ENCODE results near the gene ISOC1. TPM values are rescaled to one million over a fixed set of nuclear protein-coding genes. Genes with fewer than 3 reads are reported as not detected.

Gene ISOC1
- total and polyA plus RNA-seq, 10 of the 15 experiments (the other 5 are each of a cell fraction or from before 2014, with no cell fraction given), result 12.6 to 61.8 (median 29.9) TPM

DNA sequence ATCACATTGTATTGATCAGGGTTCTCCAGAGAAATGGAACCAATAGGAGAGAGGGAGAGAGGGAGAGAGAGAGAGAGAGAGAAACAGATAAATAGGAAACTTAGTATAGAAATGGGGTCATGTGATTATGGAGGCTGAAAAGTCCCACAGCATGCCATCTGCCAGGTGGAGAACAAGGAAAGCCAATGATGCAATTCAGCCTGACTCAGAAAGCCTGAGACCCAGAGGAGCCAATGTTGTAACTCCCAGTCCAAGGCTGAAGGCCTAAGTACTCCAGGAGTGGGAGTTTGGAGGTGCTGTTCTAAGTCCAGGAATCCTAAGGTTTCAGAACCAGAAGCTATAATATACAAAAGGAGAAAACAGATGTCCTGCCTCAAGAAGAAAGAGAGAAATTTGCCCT lies 48.4 kb upstream of the ISOC1 start (continued):
- TF ChIP-seq RUNX3 (IDR thresholded peaks at IDR 0.05; ENCODE audit: low read length), result no peak

DNA sequence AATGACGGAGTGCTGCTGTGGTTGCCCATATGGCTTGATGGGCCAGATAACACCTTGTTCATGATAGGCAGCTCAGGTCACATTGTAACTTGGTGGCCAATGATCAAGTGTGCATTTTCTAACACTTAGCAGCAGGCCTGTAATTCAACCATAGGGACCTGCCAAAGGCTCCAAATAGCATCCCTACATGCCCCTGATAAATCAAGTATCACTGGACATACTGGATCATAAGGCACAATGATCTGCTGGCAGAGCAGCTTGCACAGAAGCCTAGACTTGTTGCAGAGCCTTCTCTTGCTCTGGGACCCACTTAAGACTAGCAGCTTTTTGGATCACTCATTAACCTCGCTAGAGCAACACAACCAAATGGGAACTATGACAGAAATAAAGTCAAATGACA lies 46.0 kb upstream of the ISOC1 start:
- POLR2A ChIA-PET, result no interaction called here
- no peak overlapping the region for H3K27ac ChIP-seq (ENCODE audit: control insufficient read depth, insufficient read depth)
- SMC1A ChIA-PET (ENCODE audit: uncharacterized antibody, unreplicated experiment), result no interaction called here
- no peak overlapping the region for H3K4me3 ChIP-seq
- RAD21 ChIA-PET (ENCODE audit: unreplicated experiment), result no interaction called here
- no peak overlapping the region for H2AFZ ChIP-seq (ENCODE audit: control insufficient read depth, low read depth, low read length)
- no peak overlapping the region for H3K4me2 ChIP-seq (ENCODE audit: control insufficient read depth, insufficient read depth)
- BruUV-seq (replicated peaks), result no TSS peak
- TF ChIP-seq ZNF207 (IDR thresholded peaks at IDR 0.05; ENCODE audit: borderline replicate concordance), result no peak
- TF ChIP-seq ZZZ3 (IDR thresholded peaks at IDR 0.05; ENCODE audit: control insufficient read depth, insufficient read length, low read depth), result no peak
- TF ChIP-seq CBFB (IDR thresholded peaks at IDR 0.05; ENCODE audit: low read depth), result no peak
- TF ChIP-seq CREM (IDR thresholded peaks at IDR 0.05; ENCODE audit: low read depth), result no peak
- TF ChIP-seq, protein P1, sequence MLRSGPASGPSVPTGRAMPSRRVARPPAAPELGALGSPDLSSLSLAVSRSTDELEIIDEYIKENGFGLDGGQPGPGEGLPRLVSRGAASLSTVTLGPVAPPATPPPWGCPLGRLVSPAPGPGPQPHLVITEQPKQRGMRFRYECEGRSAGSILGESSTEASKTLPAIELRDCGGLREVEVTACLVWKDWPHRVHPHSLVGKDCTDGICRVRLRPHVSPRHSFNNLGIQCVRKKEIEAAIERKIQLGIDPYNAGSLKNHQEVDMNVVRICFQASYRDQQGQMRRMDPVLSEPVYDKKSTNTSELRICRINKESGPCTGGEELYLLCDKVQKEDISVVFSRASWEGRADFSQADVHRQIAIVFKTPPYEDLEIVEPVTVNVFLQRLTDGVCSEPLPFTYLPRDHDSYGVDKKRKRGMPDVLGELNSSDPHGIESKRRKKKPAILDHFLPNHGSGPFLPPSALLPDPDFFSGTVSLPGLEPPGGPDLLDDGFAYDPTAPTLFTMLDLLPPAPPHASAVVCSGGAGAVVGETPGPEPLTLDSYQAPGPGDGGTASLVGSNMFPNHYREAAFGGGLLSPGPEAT (IDR thresholded peaks at IDR 0.05; ENCODE audit: low read depth), result no peak
- no peak for TF ChIP-seq CUX1 (IDR thresholded peaks at IDR 0.05; ENCODE audit: insufficient replicate concordance, low read depth, low read length)
- TF ChIP-seq NRF1 (conservative IDR thresholded peaks at IDR 0.05; ENCODE audit: low read depth, low read length), result no peak
- no peak for TF ChIP-seq ASH2L (IDR thresholded peaks at IDR 0.05; ENCODE audit: borderline replicate concordance, low read depth)
- TF ChIP-seq SIN3A (IDR thresholded peaks at IDR 0.05; ENCODE audit: low read depth, low read length), result no peak
- TF ChIP-seq ESRRA (IDR thresholded peaks at IDR 0.05; ENCODE audit: low read length), result no peak
- no peak for TF ChIP-seq SRF (IDR thresholded peaks at IDR 0.05; ENCODE audit: low read depth in 2 of 2, low read length in 2 of 2)
- TF ChIP-seq, protein P2, sequence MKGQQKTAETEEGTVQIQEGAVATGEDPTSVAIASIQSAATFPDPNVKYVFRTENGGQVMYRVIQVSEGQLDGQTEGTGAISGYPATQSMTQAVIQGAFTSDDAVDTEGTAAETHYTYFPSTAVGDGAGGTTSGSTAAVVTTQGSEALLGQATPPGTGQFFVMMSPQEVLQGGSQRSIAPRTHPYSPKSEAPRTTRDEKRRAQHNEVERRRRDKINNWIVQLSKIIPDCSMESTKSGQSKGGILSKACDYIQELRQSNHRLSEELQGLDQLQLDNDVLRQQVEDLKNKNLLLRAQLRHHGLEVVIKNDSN (IDR thresholded peaks at IDR 0.05; ENCODE audit: borderline replicate concordance, extremely low read length, insufficient read depth, low read depth, low read length), result no peak
- no peak for TF ChIP-seq SUZ12 (IDR thresholded peaks at IDR 0.05; ENCODE audit: unreplicated experiment)
- TF ChIP-seq CHD2 (IDR thresholded peaks at IDR 0.05; ENCODE audit: borderline replicate concordance, low read depth, low read length), result no peak
- no peak for TF ChIP-seq RBBP5 (conservative IDR thresholded peaks at IDR 0.05)
- TF ChIP-seq ZSCAN29 (IDR thresholded peaks at IDR 0.05), result no peak
- TF ChIP-seq SP1 (IDR thresholded peaks at IDR 0.05; ENCODE audit: low read depth, low read length), result no peak
- 43% methylated on average over 2 of the region's 2 CpGs for WGBS (ENCODE audit: insufficient coverage, insufficient replicate concordance, low lambda C conversion rate, missing lambda C conversion rate)
- ATAC-seq (no peak), FAIRE-seq (no peak), DNase-seq (ENCODE audit: low read depth, low spot score) (no peak)
- intact Hi-C loops (cut with micrococcal nuclease; ENCODE audit: unreplicated experiment) (no loop called here), in situ Hi-C loops (cut with MboI) (no loop called here)
- H4K20me1 ChIP-seq (ENCODE audit: control insufficient read depth, insufficient read depth), result no peaks in the 10 kb centered on the region
- no peaks in the 10 kb centered on the region for H3K27me3 ChIP-seq (replicated peaks in 1 of 2; ENCODE audit: control insufficient read depth in 2 of 2, insufficient read depth in 2 of 2, low read length in 1 of 2)
- CTCF ChIA-PET, result no interaction called here
- no peaks in the 10 kb centered on the region for H3K79me2 ChIP-seq (ENCODE audit: control insufficient read depth, insufficient read depth, low read length)
- no peaks in the 10 kb centered on the region for H3K36me3 ChIP-seq (ENCODE audit: control insufficient read depth in 2 of 2, insufficient read depth in 2 of 2, low read length in 1 of 2)
- H3K9me3 ChIP-seq (replicated peaks; ENCODE audit: control insufficient read depth, insufficient read depth, low read length), result no peaks in the 10 kb centered on the region
- H3K9ac ChIP-seq (ENCODE audit: control insufficient read depth, insufficient read depth, low read length), result no peak overlapping the region
- no peaks in the 10 kb centered on the region for H3K4me1 ChIP-seq (ENCODE audit: control insufficient read depth, insufficient read depth, low read length)
